Ishikawa (cell line): ENCODE results near the gene RIPOR3.

Source experiments
- CREB1 ChIP-seq: IDR thresholded peaks from 2 replicates; pipeline ENCODE4 v1.6.1; 2012; ENCODE audit warnings: low read depth
- EP300 ChIP-seq: IDR thresholded peaks from 2 replicates; pipeline ENCODE4 v1.6.1; 2012; ENCODE audit warnings: borderline replicate concordance
- FOXM1 ChIP-seq: IDR thresholded peaks from 2 replicates; pipeline ENCODE4 v1.6.1; 2012; ENCODE audit warnings: low read depth, borderline replicate concordance
- MAX ChIP-seq: IDR thresholded peaks from 2 replicates; pipeline ENCODE4 v1.6.1; 2012
- RAD21 ChIP-seq: IDR thresholded peaks from 2 replicates; pipeline ENCODE4 v1.6.1; 2012; ENCODE audit warnings: low read depth
- REST ChIP-seq: IDR thresholded peaks from 2 replicates; pipeline ENCODE4 v1.6.1; 2012; ENCODE audit warnings: low read depth, mild to moderate bottlenecking
- TAF1 ChIP-seq: IDR thresholded peaks from 2 replicates; pipeline ENCODE4 v1.6.1; 2012; ENCODE audit warnings: low read depth, mild to moderate bottlenecking
- TEAD4 ChIP-seq: IDR thresholded peaks from 2 replicates; pipeline ENCODE4 v1.6.1; 2012
- USF1 ChIP-seq: IDR thresholded peaks from 2 replicates; pipeline ENCODE4 v1.6.1; 2012
- YY1 ChIP-seq: IDR thresholded peaks from 2 replicates; pipeline ENCODE4 v1.6.1; 2012; ENCODE audit warnings: low read depth

- TF ChIP-seq CREB1 = no peak
- TF ChIP-seq TAF1 = no peak
- TF ChIP-seq RAD21 = no peak
- TF ChIP-seq YY1 = no peak
- no peak for TF ChIP-seq FOXM1
- TF ChIP-seq REST = no peak
- TF ChIP-seq MAX = no peak
- no peak for TF ChIP-seq EP300
- TF ChIP-seq USF1 = no peak
- no peak for TF ChIP-seq TEAD4
These were observed 110.3 kb downstream of the RIPOR3 start for GRCh38 chr20:50580842-50581544.
